GM10847 (cell line): ENCODE results near the gene PPIH.

ENCODE experiments used
- POLR2A ChIP-seq: IDR thresholded peaks from 2 replicates; pipeline ENCODE4 v1.6.1; 2011; ENCODE audit not compliant: insufficient read length; ENCODE audit errors: extremely low read depth

PPIH gene

GRCh38 chr1:42680055-42680454, 21.8 kb downstream of the PPIH start:
- TF ChIP-seq POLR2A, result no peak

DNA sequence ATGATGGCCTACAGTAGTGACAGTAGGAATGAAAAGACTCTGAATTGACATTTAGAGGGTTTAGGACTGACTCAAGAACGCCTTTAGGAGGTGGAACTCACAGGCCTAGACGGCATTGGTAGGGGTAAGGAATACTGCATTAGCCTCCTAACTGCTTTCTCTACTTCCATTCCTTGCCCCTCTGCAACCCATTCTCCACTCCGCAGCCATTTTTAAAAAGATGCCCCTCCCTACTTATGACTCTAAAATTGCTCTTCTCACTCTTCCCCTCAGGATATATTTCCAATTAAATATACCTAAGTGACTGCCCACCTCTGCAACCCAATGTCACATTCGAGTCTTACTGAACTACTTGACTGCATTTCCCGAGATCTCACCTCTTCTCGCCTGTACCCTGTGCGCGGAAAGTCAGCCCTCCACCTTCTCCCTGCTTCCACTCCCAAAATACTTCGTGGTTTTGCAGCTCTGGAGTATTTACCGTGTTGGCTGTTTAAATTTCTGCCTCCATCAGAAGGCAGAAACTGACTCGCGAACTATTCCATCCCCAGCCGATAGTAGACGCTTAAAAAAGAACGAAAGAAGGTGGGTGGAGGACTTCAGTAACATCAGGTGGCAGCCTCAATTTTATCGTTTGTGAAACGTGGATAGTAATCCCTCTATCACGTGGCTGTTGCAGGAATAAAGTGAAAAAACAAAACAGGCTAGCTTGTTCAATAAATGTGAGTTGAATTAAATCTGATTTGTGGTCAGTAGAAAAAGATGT, 22.9 kb downstream of the PPIH start:
- no peak for TF ChIP-seq POLR2A

DNA sequence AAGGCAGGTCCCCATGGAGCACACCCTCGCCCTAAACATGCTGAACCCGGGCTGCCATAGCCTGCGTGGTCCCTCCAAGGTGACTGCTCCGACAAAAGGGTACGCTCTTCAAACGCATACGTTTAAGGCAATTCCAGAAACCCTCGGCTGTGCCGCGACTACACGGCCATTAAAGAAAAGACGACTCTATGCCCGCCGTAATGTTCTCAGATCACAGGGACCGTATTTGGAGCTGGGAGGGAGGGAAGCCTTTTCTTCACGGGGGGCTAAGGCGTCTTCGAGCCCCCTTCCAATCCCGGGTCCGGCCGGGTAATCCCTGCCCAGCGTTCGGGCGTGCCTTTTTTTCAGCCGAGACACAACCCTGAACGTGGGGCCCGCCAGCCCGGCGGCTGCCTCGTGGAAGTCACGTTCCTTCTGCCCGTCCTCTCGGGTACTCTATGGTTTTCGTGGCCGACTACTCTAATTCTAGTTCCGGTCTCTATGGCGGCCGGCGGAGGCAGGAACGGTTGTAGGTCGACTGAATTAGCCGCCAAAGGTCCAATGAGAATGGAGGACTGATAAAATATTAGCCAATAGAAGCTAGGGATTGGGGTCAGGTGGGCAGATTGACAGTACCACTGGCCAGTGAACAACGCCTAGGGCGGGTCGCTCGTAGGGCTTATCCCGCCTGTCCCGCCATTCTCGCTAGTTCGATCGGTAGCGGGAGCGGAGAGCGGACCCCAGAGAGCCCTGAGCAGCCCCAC, 23.7 kb downstream of the PPIH start, which contains the start of gene YBX1:
YBX1 (plus strand) TSS at position 678 of the 743 bp plus-strand sequence. CDS start 148 bp downstream, outside the sequence.
- peak; percentile 41 for TF ChIP-seq POLR2A

DNA sequence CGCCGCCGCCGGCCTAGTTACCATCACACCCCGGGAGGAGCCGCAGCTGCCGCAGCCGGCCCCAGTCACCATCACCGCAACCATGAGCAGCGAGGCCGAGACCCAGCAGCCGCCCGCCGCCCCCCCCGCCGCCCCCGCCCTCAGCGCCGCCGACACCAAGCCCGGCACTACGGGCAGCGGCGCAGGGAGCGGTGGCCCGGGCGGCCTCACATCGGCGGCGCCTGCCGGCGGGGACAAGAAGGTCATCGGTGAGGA, 24.2 kb downstream of the PPIH start:
- peak; percentile 24 for TF ChIP-seq POLR2A

DNA sequence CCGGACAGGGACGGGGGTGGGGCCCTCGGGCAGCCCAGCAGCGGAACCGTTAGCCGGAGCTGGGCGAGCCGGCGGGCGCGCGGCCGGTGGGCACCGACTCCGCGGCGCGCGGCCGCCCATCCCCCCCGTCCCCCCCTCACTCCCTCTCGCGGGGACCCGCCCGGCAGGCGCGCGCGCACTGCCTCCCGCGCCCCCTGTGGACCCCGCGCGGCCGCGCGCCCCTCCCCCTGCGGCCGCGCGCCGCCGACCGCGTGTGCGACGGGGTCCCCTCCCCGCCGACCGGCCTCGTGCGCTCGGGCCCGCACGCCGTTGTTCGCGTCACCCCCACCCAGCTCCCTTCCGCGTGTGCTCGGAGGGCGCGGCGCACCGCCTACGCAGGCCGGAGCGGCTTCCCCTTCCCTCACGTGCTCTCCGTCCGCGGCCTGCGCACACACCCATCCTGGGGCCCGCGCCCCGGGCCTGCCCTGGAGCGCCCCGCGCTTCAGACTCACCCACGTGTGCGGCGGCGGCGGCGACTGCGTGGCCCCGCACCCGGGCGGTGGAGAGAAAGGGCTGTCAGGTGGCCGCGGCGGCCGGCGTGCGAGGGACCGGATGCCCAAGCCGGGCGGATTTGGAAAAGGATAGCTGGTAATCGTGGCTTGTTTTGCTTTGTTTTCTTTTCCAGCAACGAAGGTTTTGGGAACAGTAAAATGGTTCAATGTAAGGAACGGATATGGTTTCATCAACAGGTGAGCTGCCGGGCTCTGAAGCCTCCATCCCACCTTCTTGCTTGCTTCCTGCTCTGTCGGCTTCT, 24.7 kb downstream of the PPIH start:
- peak; percentile 40 for TF ChIP-seq POLR2A

DNA sequence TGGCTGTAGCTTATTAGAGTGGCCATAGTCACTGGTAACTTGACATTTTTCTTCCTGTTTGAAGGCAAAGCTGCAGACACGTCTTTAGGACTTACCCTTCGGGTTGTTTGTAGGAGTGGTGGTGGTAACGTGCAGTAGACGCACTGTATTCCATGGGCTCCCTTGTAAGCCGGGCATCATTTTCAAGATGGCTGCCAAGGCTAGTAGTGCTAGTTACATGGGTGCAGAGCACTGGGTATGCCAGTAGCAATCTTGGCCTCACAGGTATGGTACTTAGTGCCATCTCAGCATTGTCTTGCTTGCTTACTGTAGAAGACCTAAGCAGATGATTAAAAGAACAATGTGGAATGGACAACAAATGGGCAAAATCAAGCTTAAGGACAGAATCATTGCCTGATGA, 25.9 kb downstream of the PPIH start:
- no peak for TF ChIP-seq POLR2A

- no peak for TF ChIP-seq POLR2A
Measured at GRCh38 chr1:42686418-42686817, 28.2 kb downstream of the PPIH start.

- TF ChIP-seq POLR2A, result no peak
Measured at GRCh38 chr1:42689912-42690311, 31.7 kb downstream of the PPIH start.

DNA sequence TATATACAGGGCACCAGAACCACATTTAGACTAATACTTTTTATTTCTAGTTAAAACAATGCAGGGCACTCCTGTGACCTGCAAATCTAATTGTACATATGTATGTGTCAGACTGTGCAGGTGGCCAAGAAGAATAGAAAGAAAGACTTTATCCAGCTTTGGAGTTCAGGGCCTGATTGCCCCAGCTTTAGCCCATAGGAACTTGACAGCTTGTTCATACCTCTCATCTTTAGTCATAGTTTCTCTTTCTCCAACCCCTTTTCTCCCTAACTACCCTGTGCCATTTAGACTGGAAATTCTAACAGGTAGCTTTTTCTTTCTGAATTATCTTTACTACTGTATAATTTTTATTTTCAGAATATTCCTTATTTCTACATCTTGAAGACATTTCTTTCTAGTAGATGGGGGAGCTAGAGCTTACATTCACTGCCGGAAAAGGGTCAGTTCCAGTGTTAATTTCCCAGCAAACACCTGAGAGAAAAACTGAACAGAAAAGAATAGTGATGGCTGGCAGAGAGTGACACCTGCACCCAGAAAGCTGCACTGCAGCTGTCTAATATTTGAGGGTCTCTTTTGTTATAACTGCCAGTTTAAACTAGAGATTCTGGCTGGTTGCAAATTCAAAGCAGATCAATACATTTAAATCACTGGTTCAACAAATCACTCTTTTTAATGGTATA, 32.4 kb downstream of the PPIH start:
- TF ChIP-seq POLR2A, result no peak

DNA sequence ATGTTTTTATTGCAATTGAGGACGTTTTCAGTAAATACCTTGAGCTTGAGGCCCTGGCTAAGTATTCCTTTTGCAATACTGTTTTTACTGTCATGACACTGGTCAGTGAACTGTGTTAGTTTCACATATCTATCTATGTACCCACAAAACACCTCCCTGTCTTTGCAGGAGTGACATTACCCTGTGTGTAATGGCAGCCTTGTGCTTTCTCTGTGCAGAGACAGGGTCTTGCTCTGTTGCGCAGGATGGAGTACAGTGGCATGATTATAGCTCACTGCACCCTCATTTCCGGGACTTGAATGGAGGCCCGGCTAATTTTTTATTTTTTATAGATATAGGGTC, 32.9 kb downstream of the PPIH start:
- no peak for TF ChIP-seq POLR2A

DNA sequence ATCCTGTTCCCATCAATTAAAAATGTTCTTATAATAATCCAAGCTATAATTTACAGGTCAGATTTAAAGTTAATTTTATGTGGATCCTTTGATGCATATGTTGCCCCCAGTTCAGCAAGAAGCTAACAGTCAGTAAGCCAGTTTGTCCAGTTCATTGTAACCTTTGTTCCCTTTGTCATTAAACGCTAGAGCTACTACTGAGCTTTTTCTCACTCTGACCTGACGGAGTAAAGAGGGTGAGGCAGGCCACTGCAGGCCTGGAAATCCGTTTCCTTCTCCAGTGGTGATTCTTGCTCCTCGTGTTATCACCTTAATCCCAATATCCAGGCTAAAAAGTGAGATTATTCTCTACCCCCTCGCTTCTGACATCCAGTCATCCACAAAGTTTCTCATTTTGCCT, 34.2 kb downstream of the PPIH start:
- TF ChIP-seq POLR2A, result no peak

DNA sequence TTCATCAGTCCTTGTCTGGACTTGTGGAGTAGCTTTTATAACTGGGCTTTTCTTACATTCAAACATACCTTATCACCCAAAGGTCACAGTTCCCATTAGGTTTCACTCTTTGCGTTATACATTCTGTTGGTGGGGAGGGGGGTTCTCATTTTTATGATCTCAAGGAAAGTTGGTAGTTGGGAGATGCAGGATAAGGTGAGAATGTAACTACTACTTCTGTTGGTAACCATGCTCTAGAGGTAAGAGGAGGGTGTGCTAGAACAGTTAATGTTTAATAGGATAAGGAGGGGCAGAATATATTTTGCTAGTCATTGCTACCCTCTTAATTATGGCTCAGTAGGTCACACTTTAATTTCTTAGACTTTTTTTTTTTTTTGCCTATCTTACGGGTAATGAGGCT, 34.7 kb downstream of the PPIH start:
- TF ChIP-seq POLR2A, result no peak

DNA sequence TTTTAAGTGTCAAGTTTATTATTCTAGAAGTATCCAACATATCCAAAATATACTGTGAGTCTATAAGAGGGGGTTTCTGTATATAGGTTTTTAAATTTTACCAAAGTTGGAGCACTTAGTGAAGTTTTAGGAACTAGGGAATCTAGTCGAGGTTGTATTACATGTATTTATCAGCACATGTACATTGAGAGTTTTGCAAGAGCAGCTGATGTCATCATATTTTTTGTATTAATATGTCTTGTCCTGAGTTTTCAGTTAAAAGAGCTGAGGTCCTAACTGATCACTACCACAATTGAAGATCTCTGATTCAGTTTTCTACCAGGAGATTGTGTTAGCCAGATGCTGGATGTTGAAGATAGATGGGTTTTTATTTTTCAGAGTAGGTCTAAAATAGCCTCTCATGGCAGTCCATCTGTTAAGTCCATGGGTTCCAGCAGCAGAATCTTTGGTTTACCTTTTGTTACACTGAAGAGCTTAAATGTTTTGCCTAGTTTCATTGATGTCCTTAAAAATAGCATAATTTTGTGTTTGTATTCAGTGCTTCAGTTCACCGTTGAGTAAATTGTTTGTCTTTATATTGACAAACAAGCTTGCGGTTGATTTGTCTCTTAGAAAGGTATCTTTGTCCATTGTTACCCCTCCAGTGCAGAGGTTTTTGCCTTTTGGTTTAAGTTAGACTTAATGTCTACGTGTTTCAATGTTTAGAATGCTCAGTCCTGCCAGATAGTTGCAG, 40.0 kb downstream of the PPIH start:
- TF ChIP-seq POLR2A, result no peak

DNA sequence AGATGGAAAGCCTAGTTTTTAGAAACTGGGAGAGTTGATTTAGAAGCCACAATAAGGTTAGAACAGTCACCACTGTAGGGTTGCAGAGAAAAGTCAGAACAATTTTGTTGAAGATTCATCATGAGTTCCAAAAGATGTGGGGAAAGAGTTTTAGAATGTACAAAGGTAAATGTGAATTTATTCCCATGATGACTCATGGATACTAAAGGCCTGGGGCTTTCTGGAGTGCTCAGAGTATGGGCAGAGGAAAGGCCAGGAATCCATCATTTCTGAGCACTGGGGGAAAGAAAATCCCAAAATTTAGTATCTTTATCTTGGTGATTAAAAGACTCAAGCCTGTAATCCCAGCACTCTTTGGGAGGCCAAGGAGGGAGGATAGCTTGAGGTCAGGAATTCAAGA, 41.8 kb downstream of the PPIH start:
- TF ChIP-seq POLR2A, result no peak
